Measurements from ENCODE around the gene C17orf100. TPM values are rescaled to one million over a fixed set of nuclear protein-coding genes. Genes with fewer than 3 reads are reported as not detected.

C17orf100 gene
- total and polyA plus RNA-seq, 2 of the 13 experiments (the other 11 are each of a cell fraction or from before 2014, with no cell fraction given) = 3.6 to 8.7 TPM

DNA sequence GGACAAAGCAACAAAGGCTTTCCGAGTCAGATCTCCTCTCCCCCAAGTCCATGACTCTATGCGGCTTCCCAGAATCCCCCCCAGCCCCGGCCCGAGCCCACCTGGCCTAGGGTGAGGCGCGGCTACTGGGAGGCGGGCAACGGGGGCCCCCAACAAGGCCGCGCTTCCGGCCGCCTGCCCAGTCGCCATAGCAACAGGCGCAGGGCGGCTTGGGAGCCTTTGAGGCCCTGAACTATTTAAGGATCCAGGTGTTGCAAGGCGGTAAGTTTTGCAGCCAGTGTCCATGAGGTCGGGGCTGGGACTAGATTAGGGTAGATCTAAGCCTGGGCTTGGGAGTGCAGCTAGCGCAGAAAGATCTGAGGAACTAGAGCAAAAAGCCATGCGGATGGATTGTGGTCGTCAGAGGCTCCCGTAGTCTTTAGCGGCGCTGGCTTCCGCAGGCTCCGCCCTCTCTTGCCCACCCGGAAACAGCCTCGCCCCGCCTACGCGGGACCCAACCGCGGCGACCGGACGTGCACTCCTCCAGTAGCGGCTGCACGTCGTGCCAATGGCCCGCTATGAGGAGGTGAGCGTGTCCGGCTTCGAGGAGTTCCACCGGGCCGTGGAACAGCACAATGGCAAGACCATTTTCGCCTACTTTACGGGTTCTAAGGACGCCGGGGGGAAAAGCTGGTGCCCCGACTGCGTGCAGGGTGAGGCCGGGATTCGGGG is 10.9 kb upstream of the C17orf100 start, which contains the start of the genes KIAA0753 and TXNDC17:
TSS of gene KIAA0753 (minus strand) at position 176 of the 711 bp plus-strand sequence. CDS start 5,608 bp downstream, outside the sequence.
TSS of gene TXNDC17 (plus strand) at position 525 of the 711 bp plus-strand sequence. CDS start at position 548, 23 bp downstream.
- intact Hi-C loops (cut with micrococcal nuclease; ENCODE audit: unreplicated experiment) (loop anchor here (1.0 to 2.0 kb wide), 2 partner anchors 11 to 168 kb away; partner anchors contain the start of genes C17orf100 and MED31), in situ Hi-C loops (cut with HindIII; ENCODE audit: extremely low pct_ligation_motif_present, low pct_unique_long_range_greater_than_20kb) (loop anchor here (5.0 kb wide), 1 partner anchor 168 kb away; no protein-coding TSS in a partner anchor)
- Histone ChIP-seq H3K36me3 (replicated peaks in 1 of 2; ENCODE audit: control insufficient read depth in 1 of 2, insufficient read depth in 2 of 2, low read length in 2 of 2) (peaks cover 1 to 6% of the 10 kb centered on the region in 2 experiments; a peak in 3 of 5 replicates), H3K27ac (ENCODE audit: extremely low read length, insufficient read depth, low read length) (peak within 1 kb of the TSS; percentile 95), H4K20me1 (ENCODE audit: insufficient read depth, low read length) (no peaks in the 10 kb centered on the region), H3K4me2 (ENCODE audit: low read depth, low read length) (peak within 1 kb of the TSS; percentile 93), H3K4me3 (replicated peaks in 1 of 3; ENCODE audit: insufficient read depth in 1 of 3, low read depth in 2 of 3, low read length in 3 of 3) (peak within 1 kb of the TSS; percentile 77 to 85 (median 84)), H3K4me1 (ENCODE audit: insufficient read depth, low read length) (peaks cover 29% of the 10 kb centered on the region), H3K27me3 (ENCODE audit: control insufficient read depth in 1 of 2, insufficient read depth in 2 of 2, low read length in 2 of 2) (no peaks in the 10 kb centered on the region), H3K9ac (ENCODE audit: insufficient read depth, low read depth, low read length) (peak within 1 kb of the TSS; percentile 87), H3K79me2 (ENCODE audit: insufficient read depth, low read length) (peaks cover 35% of the 10 kb centered on the region), H2AFZ (ENCODE audit: low read length) (peak within 1 kb of the TSS; percentile 96), H3K9me3 (ENCODE audit: low read length) (no peaks in the 10 kb centered on the region)
- WGBS (ENCODE audit: low lambda C conversion rate) = 0% methylated on average over 14 of the region's 52 CpGs
- POLR2A ChIA-PET = interaction anchor here (1.3 to 1.8 kb wide), 2 partner anchors 10 to 60 kb away, joined by 3 to 6 read pairs; partner anchors contain the start of genes C17orf100 and MED31
- CTCF ChIA-PET (ENCODE audit: low intra/inter-chr PET ratio, low total read pairs) = no interaction called here
- BruUV-seq (replicated peaks) = no TSS peak
- FAIRE-seq (peak; percentile 78), DNase-seq (ENCODE audit: low spot score) (peak; percentile 79), ATAC-seq (peak; percentile 89)
- TF ChIP-seq FOXP4 (CRISPR knock-in tag; IDR thresholded peaks at IDR 0.05) (peak; percentile 25; the same call in 1 of the 2 replicates), ZNF883 (CRISPR knock-in tag; IDR thresholded peaks at IDR 0.05; ENCODE audit: not compliant biosample characterization) (peak; percentile 96), ZFX (CRISPR knock-in tag; IDR thresholded peaks at IDR 0.05; ENCODE audit: low read depth) (peak; percentile 97), POLR2AphosphoS5 (IDR thresholded peaks at IDR 0.05; ENCODE audit: low read depth, low read length) (peak; percentile 96), ZFP1 (CRISPR knock-in tag; IDR thresholded peaks at IDR 0.05) (peak; percentile 76; the same call in 1 of the 2 replicates), ZNF761 (CRISPR knock-in tag; conservative IDR thresholded peaks at IDR 0.05) (0 out of 2 replicates have a peak, but pooled peaks have one; percentile 27), HOXA5 (CRISPR knock-in tag; IDR thresholded peaks at IDR 0.05) (no peak; the same call in none of the 2 replicates), ZNF143 (CRISPR knock-in tag; IDR thresholded peaks at IDR 0.05) (peak; percentile 88), DPF2 (CRISPR knock-in tag; IDR thresholded peaks at IDR 0.05; ENCODE audit: borderline replicate concordance, low read depth) (no peak), SMAD3 (CRISPR knock-in tag; IDR thresholded peaks at IDR 0.05) (no peak), MEF2D (CRISPR knock-in tag; IDR thresholded peaks at IDR 0.05) (peak; percentile 72; the same call in 1 of the 2 replicates), UBTF (CRISPR knock-in tag; IDR thresholded peaks at IDR 0.05) (peak; percentile 77), THAP11 (CRISPR knock-in tag; IDR thresholded peaks at IDR 0.05) (peak; percentile 87), GTF3A (CRISPR knock-in tag; conservative IDR thresholded peaks at IDR 0.05) (no peak)
- TF ChIP-seq, protein P1, sequence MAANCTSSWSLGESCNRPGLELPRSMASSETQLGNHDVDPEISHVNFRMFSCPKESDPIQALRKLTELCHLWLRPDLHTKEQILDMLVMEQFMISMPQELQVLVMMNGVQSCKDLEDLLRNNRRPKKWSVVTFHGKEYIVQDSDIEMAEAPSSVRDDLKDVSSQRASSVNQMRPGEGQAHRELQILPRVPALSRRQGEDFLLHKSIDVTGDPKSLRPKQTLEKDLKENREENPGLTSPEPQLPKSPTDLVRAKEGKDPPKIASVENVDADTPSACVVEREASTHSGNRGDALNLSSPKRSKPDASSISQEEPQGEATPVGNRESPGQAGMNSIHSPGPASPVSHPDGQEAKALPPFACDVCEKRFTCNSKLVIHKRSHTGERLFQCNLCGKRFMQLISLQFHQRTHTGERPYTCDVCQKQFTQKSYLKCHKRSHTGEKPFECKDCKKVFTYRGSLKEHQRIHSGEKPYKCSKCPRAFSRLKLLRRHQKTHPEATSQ (CRISPR knock-in tag; IDR thresholded peaks at IDR 0.05; ENCODE audit: borderline replicate concordance) = 0 out of 2 replicates have a peak, but pooled peaks have one; percentile 59
- TF ChIP-seq, protein P2, sequence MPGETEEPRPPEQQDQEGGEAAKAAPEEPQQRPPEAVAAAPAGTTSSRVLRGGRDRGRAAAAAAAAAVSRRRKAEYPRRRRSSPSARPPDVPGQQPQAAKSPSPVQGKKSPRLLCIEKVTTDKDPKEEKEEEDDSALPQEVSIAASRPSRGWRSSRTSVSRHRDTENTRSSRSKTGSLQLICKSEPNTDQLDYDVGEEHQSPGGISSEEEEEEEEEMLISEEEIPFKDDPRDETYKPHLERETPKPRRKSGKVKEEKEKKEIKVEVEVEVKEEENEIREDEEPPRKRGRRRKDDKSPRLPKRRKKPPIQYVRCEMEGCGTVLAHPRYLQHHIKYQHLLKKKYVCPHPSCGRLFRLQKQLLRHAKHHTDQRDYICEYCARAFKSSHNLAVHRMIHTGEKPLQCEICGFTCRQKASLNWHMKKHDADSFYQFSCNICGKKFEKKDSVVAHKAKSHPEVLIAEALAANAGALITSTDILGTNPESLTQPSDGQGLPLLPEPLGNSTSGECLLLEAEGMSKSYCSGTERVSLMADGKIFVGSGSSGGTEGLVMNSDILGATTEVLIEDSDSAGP (CRISPR knock-in tag; IDR thresholded peaks at IDR 0.05; ENCODE audit: borderline replicate concordance) = peak; percentile 98
